Right lung (tissue), 5 donors: ENCODE data around the gene WDSUB1. TPM values are rescaled to one million over a fixed set of nuclear protein-coding genes. Genes with fewer than 3 reads are reported as not detected.
A peak's percentile ranks its signal among the peaks of the same experiment; 100 is the strongest.

Experiments
- DNase-seq, 2 donors: peaks; one replicate each; pipeline ENCODE4 v3.0.0-alpha.2; 2013
- polyA plus RNA-seq, 5 donors: library from polyadenylated mRNA; unstranded; fragments of 120-200 nt; gene quantifications; one replicate each; pipeline versions ENCODE4 v1.2.1 to v1.2.3, GENCODE V29; 2013; ENCODE audit warnings: inconsistent platforms in 1 of 5, low replicate concordance in 1 of 5; ENCODE audit not compliant: insufficient read length in 5 of 5, insufficient read depth in 1 of 5

The WDSUB1 gene
- polyA plus RNA-seq, 5 donors: 12.5 to 18.7 (median 14.8) TPM

- no peak for DNase-seq
These were observed 61.2 kb downstream of the WDSUB1 start for GRCh38 chr2:159225025-159226016.

- no peak for DNase-seq
These were observed 62.3 kb downstream of the WDSUB1 start for GRCh38 chr2:159224061-159224813.

- no peak for DNase-seq
These were observed 67.0 kb downstream of the WDSUB1 start for GRCh38 chr2:159219394-159219998.

GRCh38 chr2:159218389-159218788, 68.1 kb downstream of the WDSUB1 start:
- no peak for DNase-seq

- DNase-seq: no peak
These were observed 68.8 kb downstream of the WDSUB1 start for GRCh38 chr2:159217676-159218075.

GRCh38 chr2:159215116-159215515, 71.4 kb downstream of the WDSUB1 start:
- no peak for DNase-seq

- DNase-seq: no peak
These were observed 72.1 kb downstream of the WDSUB1 start for GRCh38 chr2:159214325-159214865.

- DNase-seq: no peak
These were observed 73.2 kb downstream of the WDSUB1 start for GRCh38 chr2:159213296-159213695.

- no peak for DNase-seq
These were observed 74.8 kb downstream of the WDSUB1 start for GRCh38 chr2:159211447-159212396.

- DNase-seq: no peak
These were observed 76.9 kb downstream of the WDSUB1 start for GRCh38 chr2:159209341-159210306.

GRCh38 chr2:159208438-159208837, 78.1 kb downstream of the WDSUB1 start:
- no peak for DNase-seq

- DNase-seq: no peak
These were observed 79.6 kb downstream of the WDSUB1 start for GRCh38 chr2:159206736-159207380.

- DNase-seq: no peak
These were observed 81.9 kb downstream of the WDSUB1 start for GRCh38 chr2:159204381-159205144.

GRCh38 chr2:159202568-159203071, 83.9 kb downstream of the WDSUB1 start:
- DNase-seq: peak; percentile 52 to 61

GRCh38 chr2:159201360-159202063, 85.0 kb downstream of the WDSUB1 start:
- DNase-seq: peak; percentile 48 to 58

GRCh38 chr2:159200498-159200897, 86.0 kb downstream of the WDSUB1 start:
- DNase-seq: no peak

GRCh38 chr2:159199761-159200465, 86.6 kb downstream of the WDSUB1 start:
- no peak for DNase-seq
